K562 (cell line): ENCODE data around the gene USB1. TPM values are rescaled to one million over a fixed set of nuclear protein-coding genes. Genes with fewer than 3 reads are reported as not detected.

Experiments used
- ATF7 ChIP-seq: fragments of 450-650 bp; IDR thresholded peaks from 2 replicates; pipeline ENCODE4 v1.7.1; 2014; ENCODE audit warnings: mild to moderate bottlenecking, moderate library complexity
- CREM ChIP-seq: IDR thresholded peaks from 2 replicates; pipeline ENCODE4 v1.6.1; 2014; ENCODE audit warnings: antibody characterized with exemption, low read depth
- HEY1 ChIP-seq: fragments of 250-450 bp; sonication (Bioruptor Pico); IDR thresholded peaks from 2 replicates; pipeline ENCODE4 v1.5.0; 2020; ENCODE audit warnings: mild to moderate bottlenecking, moderate library complexity, borderline replicate concordance
- HSF4 ChIP-seq: fragments of 250-450 bp; sonication (Bioruptor Pico); IDR thresholded peaks from 2 replicates; pipeline ENCODE4 v2.1.2; 2022; ENCODE audit warnings: mild to moderate bottlenecking, moderate library complexity, borderline replicate concordance
- MTA3 ChIP-seq: fragments of 450-650 bp; formaldehyde crosslinking; IDR thresholded peaks from 2 replicates; pipeline ENCODE4 v1.6.1; 2017; ENCODE audit warnings: mild to moderate bottlenecking, borderline replicate concordance
- RBBP5 ChIP-seq: fragments of 200-600 bp; sonication (generic); IDR thresholded peaks from 2 replicates; pipeline ENCODE4 v1.6.1; 2012; ENCODE audit warnings: borderline replicate concordance, mild to moderate bottlenecking, low read length, control low read depth, inconsistent platforms; ENCODE audit not compliant: insufficient read depth, poor library complexity, severe bottlenecking
- ZNF174 ChIP-seq: fragments of 250-450 bp; sonication (Bioruptor Pico); IDR thresholded peaks from 2 replicates; pipeline ENCODE4 v1.4.0; 2020; ENCODE audit warnings: mild to moderate bottlenecking
- polyA plus RNA-seq, 8 experiments: library from polyadenylated mRNA; depleted of rRNA in 4 of 8; stranded (reverse) in 5 of 8; unstranded in 3 of 8; fragments of >200 nt; fragmentation: Nextera tagmentation in 2 of 8; fragmentation: Illumina TruSeq in 1 of 8; extraction: Ambion mirVana in 2 of 8; extraction: Trizol in 1 of 8; gene quantifications; 2 replicates each; pipeline versions ENCODE4 v1.2.1 to v1.2.3, GENCODE V29; 2011 to 2014; ENCODE audit warnings: inconsistent platforms in 1 of 8, missing spikeins in 1 of 8
- total RNA-seq, 7 experiments: library from RNA; depleted of rRNA in 6 of 7; stranded (reverse); fragments of >200 nt in 6 of 7; fragmentation: Illumina TruSeq in 2 of 7; extraction: Trizol in 2 of 7; gene quantifications; 2 replicates each; pipeline versions ENCODE4 v1.2.1 to v1.2.3, GENCODE V29; 2011 to 2021; ENCODE audit warnings: low replicate concordance in 1 of 7
- TF ChIP-seq, protein P1 (sequence below): fragments of 450-650 bp; IDR thresholded peaks from 2 replicates; pipeline ENCODE4 v1.6.1; 2016; ENCODE audit warnings: low read depth
- TF ChIP-seq, protein P2 (sequence below): fragments of 450-650 bp; formaldehyde crosslinking; IDR thresholded peaks from 2 replicates; pipeline ENCODE4 v1.4.0; 2020; ENCODE audit warnings: mild to moderate bottlenecking
- TF ChIP-seq, protein P3 (sequence below): sonication (generic); formaldehyde crosslinking; IDR thresholded peaks from 2 replicates; pipeline ENCODE4 v1.8.1; 2023; ENCODE audit warnings: missing genetic modification reagents, mild to moderate bottlenecking, borderline replicate concordance
- TF ChIP-seq, protein P4 (sequence below): sonication (generic); formaldehyde crosslinking; IDR thresholded peaks from 2 replicates; pipeline ENCODE4 v1.8.0; 2022; ENCODE audit warnings: mild to moderate bottlenecking, missing genetic modification reagents

The USB1 gene
- total and polyA plus RNA-seq, 9 of the 15 experiments (the other 6 are each of a cell fraction or from before 2014, with no cell fraction given), result 11.6 to 73.6 (median 19.4) TPM

DNA sequence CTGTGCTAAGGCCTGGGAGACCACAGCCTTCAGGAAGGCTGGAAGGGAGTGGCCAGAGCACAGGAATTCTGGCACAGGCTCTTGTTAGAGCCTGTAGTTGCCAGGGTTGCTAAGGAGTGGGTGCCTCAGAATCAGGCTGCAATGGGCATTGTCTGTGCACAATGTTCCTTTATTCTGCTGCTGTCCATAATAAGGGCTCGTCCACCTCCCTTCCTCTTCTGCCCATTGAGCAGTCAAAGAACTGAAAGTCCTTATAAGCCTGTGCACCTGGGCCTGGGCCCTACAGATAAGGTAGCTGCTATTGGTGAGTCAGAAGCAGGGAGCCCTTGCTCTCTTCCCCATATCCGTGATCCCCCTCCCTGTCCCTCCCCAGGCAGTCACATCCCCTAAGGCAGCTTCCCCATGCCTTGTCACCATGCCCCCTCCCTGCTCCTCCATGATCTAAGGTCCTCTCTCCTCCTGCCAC lies 24.8 kb upstream of the USB1 start (continued):
- TF ChIP-seq, protein P1, sequence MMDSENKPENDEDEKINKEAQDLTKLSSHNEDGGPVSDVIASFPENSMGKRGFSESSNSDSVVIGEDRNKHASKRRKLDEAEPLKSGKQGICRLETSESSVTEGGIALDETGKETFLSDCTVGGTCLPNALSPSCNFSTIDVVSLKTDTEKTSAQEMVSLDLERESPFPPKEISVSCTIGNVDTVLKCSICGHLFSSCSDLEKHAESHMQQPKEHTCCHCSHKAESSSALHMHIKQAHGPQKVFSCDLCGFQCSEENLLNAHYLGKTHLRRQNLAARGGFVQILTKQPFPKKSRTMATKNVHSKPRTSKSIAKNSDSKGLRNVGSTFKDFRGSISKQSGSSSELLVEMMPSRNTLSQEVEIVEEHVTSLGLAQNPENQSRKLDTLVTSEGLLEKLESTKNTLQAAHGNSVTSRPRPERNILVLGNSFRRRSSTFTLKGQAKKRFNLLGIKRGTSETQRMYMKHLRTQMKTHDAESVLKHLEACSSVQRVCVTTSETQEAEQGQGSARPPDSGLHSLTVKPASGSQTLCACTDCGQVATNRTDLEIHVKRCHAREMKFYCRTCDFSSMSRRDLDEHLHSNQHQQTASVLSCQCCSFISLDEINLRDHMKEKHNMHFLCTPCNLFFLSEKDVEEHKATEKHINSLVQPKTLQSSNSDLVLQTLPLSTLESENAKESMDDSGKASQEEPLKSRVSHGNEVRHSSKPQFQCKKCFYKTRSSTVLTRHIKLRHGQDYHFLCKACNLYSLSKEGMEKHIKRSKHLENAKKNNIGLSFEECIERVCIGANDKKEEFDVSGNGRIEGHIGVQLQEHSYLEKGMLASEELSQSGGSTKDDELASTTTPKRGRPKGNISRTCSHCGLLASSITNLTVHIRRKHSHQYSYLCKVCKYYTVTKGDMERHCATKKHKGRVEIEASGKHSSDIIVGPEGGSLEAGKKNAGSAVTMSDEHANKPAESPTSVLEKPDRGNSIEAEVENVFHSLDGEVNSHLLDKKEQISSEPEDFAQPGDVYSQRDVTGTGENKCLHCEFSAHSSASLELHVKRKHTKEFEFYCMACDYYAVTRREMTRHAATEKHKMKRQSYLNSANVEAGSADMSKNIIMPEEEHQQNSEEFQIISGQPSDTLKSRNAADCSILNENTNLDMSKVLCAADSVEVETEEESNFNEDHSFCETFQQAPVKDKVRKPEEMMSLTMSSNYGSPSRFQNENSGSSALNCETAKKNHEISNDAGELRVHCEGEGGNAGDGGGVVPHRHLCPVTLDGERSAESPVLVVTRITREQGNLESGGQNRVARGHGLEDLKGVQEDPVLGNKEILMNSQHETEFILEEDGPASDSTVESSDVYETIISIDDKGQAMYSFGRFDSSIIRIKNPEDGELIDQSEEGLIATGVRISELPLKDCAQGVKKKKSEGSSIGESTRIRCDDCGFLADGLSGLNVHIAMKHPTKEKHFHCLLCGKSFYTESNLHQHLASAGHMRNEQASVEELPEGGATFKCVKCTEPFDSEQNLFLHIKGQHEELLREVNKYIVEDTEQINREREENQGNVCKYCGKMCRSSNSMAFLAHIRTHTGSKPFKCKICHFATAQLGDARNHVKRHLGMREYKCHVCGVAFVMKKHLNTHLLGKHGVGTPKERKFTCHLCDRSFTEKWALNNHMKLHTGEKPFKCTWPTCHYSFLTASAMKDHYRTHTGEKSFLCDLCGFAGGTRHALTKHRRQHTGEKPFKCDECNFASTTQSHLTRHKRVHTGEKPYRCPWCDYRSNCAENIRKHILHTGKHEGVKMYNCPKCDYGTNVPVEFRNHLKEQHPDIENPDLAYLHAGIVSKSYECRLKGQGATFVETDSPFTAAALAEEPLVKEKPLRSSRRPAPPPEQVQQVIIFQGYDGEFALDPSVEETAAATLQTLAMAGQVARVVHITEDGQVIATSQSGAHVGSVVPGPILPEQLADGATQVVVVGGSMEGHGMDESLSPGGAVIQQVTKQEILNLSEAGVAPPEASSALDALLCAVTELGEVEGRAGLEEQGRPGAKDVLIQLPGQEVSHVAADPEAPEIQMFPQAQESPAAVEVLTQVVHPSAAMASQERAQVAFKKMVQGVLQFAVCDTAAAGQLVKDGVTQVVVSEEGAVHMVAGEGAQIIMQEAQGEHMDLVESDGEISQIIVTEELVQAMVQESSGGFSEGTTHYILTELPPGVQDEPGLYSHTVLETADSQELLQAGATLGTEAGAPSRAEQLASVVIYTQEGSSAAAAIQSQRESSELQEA, result no peak
- TF ChIP-seq HSF4 (CRISPR knock-in tag) (no peak), ZNF174 (CRISPR knock-in tag) (no peak), CREM (peak; percentile 79), MTA3 (no peak; the same call in 1 of the 2 replicates), RBBP5 (peak; percentile 50), ATF7 (peak; percentile 65), HEY1 (CRISPR knock-in tag) (no peak)
- TF ChIP-seq, protein P2, sequence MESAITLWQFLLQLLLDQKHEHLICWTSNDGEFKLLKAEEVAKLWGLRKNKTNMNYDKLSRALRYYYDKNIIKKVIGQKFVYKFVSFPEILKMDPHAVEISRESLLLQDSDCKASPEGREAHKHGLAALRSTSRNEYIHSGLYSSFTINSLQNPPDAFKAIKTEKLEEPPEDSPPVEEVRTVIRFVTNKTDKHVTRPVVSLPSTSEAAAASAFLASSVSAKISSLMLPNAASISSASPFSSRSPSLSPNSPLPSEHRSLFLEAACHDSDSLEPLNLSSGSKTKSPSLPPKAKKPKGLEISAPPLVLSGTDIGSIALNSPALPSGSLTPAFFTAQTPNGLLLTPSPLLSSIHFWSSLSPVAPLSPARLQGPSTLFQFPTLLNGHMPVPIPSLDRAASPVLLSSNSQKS (CRISPR knock-in tag), result no peak
- TF ChIP-seq, protein P3, sequence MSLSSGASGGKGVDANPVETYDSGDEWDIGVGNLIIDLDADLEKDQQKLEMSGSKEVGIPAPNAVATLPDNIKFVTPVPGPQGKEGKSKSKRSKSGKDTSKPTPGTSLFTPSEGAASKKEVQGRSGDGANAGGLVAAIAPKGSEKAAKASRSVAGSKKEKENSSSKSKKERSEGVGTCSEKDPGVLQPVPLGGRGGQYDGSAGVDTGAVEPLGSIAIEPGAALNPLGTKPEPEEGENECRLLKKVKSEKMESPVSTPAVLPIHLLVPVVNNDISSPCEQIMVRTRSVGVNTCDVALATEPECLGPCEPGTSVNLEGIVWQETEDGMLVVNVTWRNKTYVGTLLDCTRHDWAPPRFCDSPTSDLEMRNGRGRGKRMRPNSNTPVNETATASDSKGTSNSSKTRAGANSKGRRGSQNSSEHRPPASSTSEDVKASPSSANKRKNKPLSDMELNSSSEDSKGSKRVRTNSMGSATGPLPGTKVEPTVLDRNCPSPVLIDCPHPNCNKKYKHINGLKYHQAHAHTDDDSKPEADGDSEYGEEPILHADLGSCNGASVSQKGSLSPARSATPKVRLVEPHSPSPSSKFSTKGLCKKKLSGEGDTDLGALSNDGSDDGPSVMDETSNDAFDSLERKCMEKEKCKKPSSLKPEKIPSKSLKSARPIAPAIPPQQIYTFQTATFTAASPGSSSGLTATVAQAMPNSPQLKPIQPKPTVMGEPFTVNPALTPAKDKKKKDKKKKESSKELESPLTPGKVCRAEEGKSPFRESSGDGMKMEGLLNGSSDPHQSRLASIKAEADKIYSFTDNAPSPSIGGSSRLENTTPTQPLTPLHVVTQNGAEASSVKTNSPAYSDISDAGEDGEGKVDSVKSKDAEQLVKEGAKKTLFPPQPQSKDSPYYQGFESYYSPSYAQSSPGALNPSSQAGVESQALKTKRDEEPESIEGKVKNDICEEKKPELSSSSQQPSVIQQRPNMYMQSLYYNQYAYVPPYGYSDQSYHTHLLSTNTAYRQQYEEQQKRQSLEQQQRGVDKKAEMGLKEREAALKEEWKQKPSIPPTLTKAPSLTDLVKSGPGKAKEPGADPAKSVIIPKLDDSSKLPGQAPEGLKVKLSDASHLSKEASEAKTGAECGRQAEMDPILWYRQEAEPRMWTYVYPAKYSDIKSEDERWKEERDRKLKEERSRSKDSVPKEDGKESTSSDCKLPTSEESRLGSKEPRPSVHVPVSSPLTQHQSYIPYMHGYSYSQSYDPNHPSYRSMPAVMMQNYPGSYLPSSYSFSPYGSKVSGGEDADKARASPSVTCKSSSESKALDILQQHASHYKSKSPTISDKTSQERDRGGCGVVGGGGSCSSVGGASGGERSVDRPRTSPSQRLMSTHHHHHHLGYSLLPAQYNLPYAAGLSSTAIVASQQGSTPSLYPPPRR (CRISPR knock-in tag), result no peak
- TF ChIP-seq, protein P4, sequence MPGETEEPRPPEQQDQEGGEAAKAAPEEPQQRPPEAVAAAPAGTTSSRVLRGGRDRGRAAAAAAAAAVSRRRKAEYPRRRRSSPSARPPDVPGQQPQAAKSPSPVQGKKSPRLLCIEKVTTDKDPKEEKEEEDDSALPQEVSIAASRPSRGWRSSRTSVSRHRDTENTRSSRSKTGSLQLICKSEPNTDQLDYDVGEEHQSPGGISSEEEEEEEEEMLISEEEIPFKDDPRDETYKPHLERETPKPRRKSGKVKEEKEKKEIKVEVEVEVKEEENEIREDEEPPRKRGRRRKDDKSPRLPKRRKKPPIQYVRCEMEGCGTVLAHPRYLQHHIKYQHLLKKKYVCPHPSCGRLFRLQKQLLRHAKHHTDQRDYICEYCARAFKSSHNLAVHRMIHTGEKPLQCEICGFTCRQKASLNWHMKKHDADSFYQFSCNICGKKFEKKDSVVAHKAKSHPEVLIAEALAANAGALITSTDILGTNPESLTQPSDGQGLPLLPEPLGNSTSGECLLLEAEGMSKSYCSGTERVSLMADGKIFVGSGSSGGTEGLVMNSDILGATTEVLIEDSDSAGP (CRISPR knock-in tag), result no peak
